ENCODE measurements around the gene AHCY.

DNA sequence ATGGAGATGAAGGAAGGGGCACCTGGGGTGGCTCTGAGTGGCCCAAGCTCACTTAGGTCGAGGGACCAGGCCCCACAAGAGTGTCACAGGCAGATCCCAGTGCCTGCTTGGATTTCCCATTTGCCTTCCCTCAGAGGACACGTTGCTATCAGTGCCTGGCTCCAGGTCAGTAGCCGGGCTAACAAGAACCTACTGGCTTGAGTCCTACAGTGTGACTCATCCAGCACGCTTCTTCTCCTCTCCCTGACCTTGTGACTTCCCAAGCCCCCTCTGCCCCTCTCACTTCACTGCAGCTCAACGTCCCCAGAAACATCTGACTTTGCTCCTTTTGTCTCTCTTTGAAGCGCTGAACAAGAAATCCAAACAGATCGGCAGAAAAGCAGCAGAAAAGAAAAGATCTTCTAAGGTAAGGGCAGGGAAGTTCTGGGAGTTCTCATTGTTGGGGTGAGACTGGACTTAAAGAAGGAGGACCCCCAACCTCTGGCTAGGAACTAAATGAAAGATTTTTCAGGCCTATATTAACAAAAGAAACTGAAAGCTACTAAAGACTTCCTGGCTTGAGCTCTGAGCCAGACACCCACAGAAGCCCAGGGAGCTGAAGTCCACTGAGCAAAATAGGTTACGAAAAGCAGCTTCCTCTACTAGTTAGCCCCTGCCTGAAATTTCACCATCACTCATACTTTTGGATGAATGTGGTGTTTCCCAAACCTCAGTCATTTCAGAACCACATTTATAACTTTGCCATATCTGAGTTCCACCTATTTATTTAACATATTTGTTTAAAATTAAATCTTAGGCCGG lies 40.5 kb downstream of the AHCY start:
- TF ChIP-seq POLR2AphosphoS5 (IDR thresholded peaks at IDR 0.05) (no peak), POLR2A (IDR thresholded peaks at IDR 0.05) (no peak), EP300 (IDR thresholded peaks at IDR 0.05) (no peak)
- TF ChIP-seq, protein P1, sequence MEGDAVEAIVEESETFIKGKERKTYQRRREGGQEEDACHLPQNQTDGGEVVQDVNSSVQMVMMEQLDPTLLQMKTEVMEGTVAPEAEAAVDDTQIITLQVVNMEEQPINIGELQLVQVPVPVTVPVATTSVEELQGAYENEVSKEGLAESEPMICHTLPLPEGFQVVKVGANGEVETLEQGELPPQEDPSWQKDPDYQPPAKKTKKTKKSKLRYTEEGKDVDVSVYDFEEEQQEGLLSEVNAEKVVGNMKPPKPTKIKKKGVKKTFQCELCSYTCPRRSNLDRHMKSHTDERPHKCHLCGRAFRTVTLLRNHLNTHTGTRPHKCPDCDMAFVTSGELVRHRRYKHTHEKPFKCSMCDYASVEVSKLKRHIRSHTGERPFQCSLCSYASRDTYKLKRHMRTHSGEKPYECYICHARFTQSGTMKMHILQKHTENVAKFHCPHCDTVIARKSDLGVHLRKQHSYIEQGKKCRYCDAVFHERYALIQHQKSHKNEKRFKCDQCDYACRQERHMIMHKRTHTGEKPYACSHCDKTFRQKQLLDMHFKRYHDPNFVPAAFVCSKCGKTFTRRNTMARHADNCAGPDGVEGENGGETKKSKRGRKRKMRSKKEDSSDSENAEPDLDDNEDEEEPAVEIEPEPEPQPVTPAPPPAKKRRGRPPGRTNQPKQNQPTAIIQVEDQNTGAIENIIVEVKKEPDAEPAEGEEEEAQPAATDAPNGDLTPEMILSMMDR (IDR thresholded peaks at IDR 0.05) = no peak
